ENCODE data around the gene RBM20.

The RBM20 gene

GRCh38 chr10:110834629-110835301 is 190.6 kb downstream of the RBM20 start:
- no peak for DNase-seq (ENCODE audit: low read depth)

- DNase-seq (ENCODE audit: low read depth), result no peak
These were observed 191.7 kb downstream of the RBM20 start for GRCh38 chr10:110835841-110836240.

GRCh38 chr10:110836706-110837105 is 192.6 kb downstream of the RBM20 start:
- DNase-seq (ENCODE audit: low read depth), result no peak

- no peak for DNase-seq (ENCODE audit: low read depth)
These were observed 193.5 kb downstream of the RBM20 start for GRCh38 chr10:110837418-110838171.

GRCh38 chr10:110840225-110840922 is 196.2 kb downstream of the RBM20 start:
- no peak for DNase-seq (ENCODE audit: low read depth)

- DNase-seq (ENCODE audit: low read depth), result no peak
These were observed 196.8 kb downstream of the RBM20 start for GRCh38 chr10:110840923-110841428.

GRCh38 chr10:110841767-110842267 is 197.7 kb downstream of the RBM20 start:
- no peak for DNase-seq (ENCODE audit: low read depth)

GRCh38 chr10:110842326-110842904 is 198.3 kb downstream of the RBM20 start:
- DNase-seq (ENCODE audit: low read depth), result no peak

GRCh38 chr10:110843031-110843430 is 198.9 kb downstream of the RBM20 start:
- no peak for DNase-seq (ENCODE audit: low read depth)

- DNase-seq (ENCODE audit: low read depth), result no peak
These were observed 199.9 kb downstream of the RBM20 start for GRCh38 chr10:110843796-110844616.

- DNase-seq (ENCODE audit: low read depth), result no peak
These were observed 200.4 kb downstream of the RBM20 start for GRCh38 chr10:110844617-110844881.

GRCh38 chr10:110845192-110845755 is 201.1 kb downstream of the RBM20 start:
- no peak for DNase-seq (ENCODE audit: low read depth)

GRCh38 chr10:110845756-110846620 is 201.9 kb downstream of the RBM20 start:
- no peak for DNase-seq (ENCODE audit: low read depth)

GRCh38 chr10:110847374-110847773 is 203.2 kb downstream of the RBM20 start:
- no peak for DNase-seq (ENCODE audit: low read depth)

GRCh38 chr10:110848106-110848505 is 204.0 kb downstream of the RBM20 start:
- no peak for DNase-seq (ENCODE audit: low read depth)

- no peak for DNase-seq (ENCODE audit: low read depth)
These were observed 206.0 kb downstream of the RBM20 start for GRCh38 chr10:110850099-110850498.

GRCh38 chr10:110851020-110851612 is 207.0 kb downstream of the RBM20 start:
- DNase-seq (ENCODE audit: low read depth), result no peak

- no peak for DNase-seq (ENCODE audit: low read depth)
These were observed 208.2 kb downstream of the RBM20 start for GRCh38 chr10:110852255-110852896.

GRCh38 chr10:110852947-110853346 is 208.8 kb downstream of the RBM20 start:
- no peak for DNase-seq (ENCODE audit: low read depth)

Data from stimulated activated CD4-positive, alpha-beta T cell treated with anti-CD3 and anti-CD28 coated beads, Interleukin-2, amount 100 ng/mL, for 4 hours (primary cell).